Measurements from ENCODE around the gene MGST2. TPM values are rescaled to one million over a fixed set of nuclear protein-coding genes. Genes with fewer than 3 reads are reported as not detected.
A peak's percentile ranks its signal among the peaks of the same experiment; 100 is the strongest.

Gene MGST2
- total and polyA plus RNA-seq, 8 donors, result 7.6 to 271 (median 47.3) TPM

DNA sequence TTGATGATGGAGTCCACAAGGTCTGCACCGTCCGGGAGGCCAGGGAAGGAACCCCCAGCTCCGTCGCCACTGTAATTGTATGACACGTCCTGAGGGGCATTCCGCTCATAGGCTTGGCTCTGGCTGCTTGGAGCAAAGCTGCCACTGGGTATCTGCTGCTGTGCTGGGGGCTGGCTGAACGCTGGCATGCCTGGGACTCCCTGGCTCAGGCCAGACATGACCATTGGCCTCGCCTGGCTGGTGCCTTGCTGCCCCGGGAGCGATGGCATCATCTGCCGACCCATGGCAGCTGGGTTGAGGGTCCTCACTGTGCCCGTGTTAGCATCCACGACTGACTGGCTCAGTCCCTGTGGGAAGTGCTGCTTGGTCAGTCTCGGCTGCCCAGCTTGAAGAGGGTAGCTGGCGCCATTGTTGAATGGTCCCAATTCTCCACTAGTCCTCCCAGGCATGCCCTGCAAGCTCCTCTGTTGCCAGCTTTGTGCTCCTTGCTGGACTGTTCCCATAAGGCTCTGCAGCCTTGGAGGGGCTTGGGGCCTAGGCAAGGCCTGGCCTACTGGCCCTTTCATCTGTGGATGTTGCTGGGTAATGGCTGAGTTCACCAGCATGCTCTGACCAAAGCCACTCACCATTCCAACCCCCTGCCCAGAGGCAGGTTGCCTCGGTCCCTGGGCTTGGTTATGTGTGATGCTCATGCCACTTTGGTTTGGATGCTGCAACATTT lies 53.9 kb downstream of the MGST2 start:
- H3K4me3 ChIP-seq, result no peak overlapping the region
- TF ChIP-seq, protein P1, sequence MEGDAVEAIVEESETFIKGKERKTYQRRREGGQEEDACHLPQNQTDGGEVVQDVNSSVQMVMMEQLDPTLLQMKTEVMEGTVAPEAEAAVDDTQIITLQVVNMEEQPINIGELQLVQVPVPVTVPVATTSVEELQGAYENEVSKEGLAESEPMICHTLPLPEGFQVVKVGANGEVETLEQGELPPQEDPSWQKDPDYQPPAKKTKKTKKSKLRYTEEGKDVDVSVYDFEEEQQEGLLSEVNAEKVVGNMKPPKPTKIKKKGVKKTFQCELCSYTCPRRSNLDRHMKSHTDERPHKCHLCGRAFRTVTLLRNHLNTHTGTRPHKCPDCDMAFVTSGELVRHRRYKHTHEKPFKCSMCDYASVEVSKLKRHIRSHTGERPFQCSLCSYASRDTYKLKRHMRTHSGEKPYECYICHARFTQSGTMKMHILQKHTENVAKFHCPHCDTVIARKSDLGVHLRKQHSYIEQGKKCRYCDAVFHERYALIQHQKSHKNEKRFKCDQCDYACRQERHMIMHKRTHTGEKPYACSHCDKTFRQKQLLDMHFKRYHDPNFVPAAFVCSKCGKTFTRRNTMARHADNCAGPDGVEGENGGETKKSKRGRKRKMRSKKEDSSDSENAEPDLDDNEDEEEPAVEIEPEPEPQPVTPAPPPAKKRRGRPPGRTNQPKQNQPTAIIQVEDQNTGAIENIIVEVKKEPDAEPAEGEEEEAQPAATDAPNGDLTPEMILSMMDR (IDR thresholded peaks at IDR 0.05), result no peak
- no peak for TF ChIP-seq POLR2AphosphoS5 (IDR thresholded peaks at IDR 0.05)
- no peak for TF ChIP-seq POLR2A (IDR thresholded peaks at IDR 0.05)
- no peak for TF ChIP-seq EP300 (IDR thresholded peaks at IDR 0.05)
- no peaks in the 10 kb centered on the region for H3K9me3 ChIP-seq
- no peaks in the 10 kb centered on the region for H3K27me3 ChIP-seq
- intact Hi-C loops (cut with DNase I; ENCODE audit: low total_unique reads), result no loop called here
- peaks cover 0 to 45% (median 37%) of the 10 kb centered on the region in 4 donors for H3K36me3 ChIP-seq
- H3K4me1 ChIP-seq, result peaks cover 0 to 11% (median 4%) of the 10 kb centered on the region in 4 donors
- DNase-seq, result no peak
- H3K27ac ChIP-seq, result no peak overlapping the region
- 96 to 98% (median 97%) methylated on average over 4 to 16 of the region's 16 CpGs for WGBS, 5 donors

DNA sequence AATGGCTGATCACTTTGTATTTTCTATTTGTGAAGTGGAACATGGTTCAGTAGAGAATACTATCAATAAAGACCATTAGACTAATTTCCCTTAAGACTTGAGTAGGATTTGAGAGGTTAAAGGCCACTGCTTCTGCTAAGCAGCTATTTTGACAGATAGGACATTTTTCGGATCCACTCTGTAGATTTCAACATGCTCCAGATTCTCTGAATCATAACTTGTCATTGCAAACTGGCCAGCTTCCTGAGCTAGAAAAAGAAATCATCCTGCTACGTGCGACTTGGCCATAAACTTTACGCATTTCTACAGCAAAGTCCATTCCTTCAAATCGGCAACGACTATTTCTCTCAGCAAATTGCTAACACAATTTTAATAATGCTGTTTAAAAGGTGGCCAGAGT lies 55.2 kb downstream of the MGST2 start:
- Histone ChIP-seq H3K27me3 (no peaks in the 10 kb centered on the region), H3K4me1 (peaks cover 0 to 5% (median 2%) of the 10 kb centered on the region in 4 donors), H3K9me3 (no peaks in the 10 kb centered on the region), H3K36me3 (peaks cover 0 to 57% (median 46%) of the 10 kb centered on the region in 4 donors), H3K4me3 (no peak overlapping the region), H3K27ac (no peak overlapping the region)
- intact Hi-C loops (cut with DNase I; ENCODE audit: low total_unique reads), result no loop called here
- DNase-seq, result no peak
- no peak for TF ChIP-seq POLR2A (IDR thresholded peaks at IDR 0.05)
- 75 to 91% (median 84%) methylated on average over 6 of the region's 6 CpGs for WGBS, 5 donors

DNA sequence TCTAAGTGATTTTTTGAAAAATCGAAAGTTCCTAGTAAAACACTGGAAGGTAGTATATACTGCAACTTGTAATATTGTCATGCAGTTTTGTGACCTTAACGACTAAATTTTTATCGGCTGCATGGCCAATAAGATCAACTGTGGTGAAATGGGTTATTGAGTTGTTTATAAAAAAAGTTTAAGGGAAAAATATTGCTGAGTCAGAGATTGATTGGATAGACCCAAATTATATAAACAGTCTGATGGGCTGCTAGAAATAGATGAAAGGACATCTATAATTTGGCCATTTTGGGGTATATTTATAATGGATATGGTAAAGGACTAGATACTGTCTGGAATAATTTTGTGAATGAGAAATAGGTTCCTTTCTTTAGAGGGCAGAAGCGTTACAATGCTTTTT lies 56.2 kb downstream of the MGST2 start:
- intact Hi-C loops (cut with DNase I; ENCODE audit: low total_unique reads), result no loop called here

DNA sequence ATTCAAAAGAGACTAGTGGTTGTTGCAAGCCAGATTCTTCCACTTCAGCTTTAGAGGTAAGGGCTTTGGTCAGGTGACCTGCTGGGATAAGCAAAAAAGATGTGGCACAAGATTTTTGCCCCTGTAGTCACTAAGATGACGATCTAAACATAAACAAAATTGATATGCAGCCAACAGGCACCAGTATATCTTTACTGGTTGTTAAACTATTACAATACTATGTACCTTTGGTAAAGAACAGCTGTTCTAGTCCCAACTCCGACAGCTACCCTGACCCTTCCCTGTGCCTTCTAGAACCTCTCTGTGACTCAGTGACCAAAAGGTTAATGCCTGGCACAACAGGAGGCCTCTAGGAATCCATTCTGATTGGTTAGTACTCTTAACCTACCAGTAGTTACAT lies 59.6 kb downstream of the MGST2 start:
- Histone ChIP-seq H3K9me3 (no peaks in the 10 kb centered on the region), H3K27ac (no peak overlapping the region), H3K27me3 (no peaks in the 10 kb centered on the region), H3K36me3 (peaks cover 0 to 30% (median 26%) of the 10 kb centered on the region in 4 donors), H3K4me1 (peaks cover 0 to 17% (median 5%) of the 10 kb centered on the region in 4 donors), H3K4me3 (no peak overlapping the region)
- intact Hi-C loops (cut with DNase I; ENCODE audit: low total_unique reads), result no loop called here
- 79 to 96% (median 83%) methylated on average over 2 of the region's 2 CpGs for WGBS, 5 donors
- no peak for DNase-seq
- no peak for TF ChIP-seq POLR2A (IDR thresholded peaks at IDR 0.05)
- TF ChIP-seq, protein P1 (IDR thresholded peaks at IDR 0.05), result no peak
- no peak for TF ChIP-seq POLR2AphosphoS5 (IDR thresholded peaks at IDR 0.05)
- TF ChIP-seq EP300 (IDR thresholded peaks at IDR 0.05), result no peak

More for the DNA sequence above, 56.2 kb downstream of the MGST2 start:
- Histone ChIP-seq H3K9me3 (no peaks in the 10 kb centered on the region), H3K27me3 (no peaks in the 10 kb centered on the region), H3K4me3 (no peak overlapping the region), H3K36me3 (peaks cover 0 to 61% (median 52%) of the 10 kb centered on the region in 4 donors), H3K4me1 (peaks cover 0 to under 1% (median 0%) of the 10 kb centered on the region in 4 donors), H3K27ac (no peak overlapping the region)
- TF ChIP-seq POLR2A (IDR thresholded peaks at IDR 0.05), result no peak
- 69 to 80% (median 72%) methylated on average over 4 of the region's 4 CpGs for WGBS, 5 donors
- no peak for DNase-seq

DNA sequence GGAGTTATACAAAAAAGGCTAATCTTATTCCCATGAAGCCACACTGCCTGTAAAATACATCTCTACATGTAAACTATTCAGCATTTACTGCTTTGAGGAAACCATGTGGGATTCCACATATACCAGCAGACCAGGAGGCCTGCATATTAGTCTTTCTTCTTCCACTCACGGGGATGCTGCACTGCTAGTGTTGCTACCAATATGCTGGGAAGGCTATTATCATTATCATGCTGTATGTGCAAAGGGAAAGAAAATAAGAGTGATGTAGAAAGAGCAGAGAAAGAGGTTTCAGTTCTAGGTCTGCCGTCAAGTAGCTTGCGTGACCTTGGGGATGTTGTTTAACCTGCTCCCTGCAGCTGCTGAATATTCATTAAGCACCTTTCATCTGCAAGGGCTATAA lies 61.0 kb downstream of the MGST2 start:
- Histone ChIP-seq H3K36me3 (peaks cover 0 to 30% (median 26%) of the 10 kb centered on the region in 4 donors), H3K9me3 (no peaks in the 10 kb centered on the region), H3K4me3 (no peak overlapping the region), H3K27me3 (no peaks in the 10 kb centered on the region), H3K27ac (no peak overlapping the region), H3K4me1 (peaks cover 0 to 17% (median 5%) of the 10 kb centered on the region in 4 donors)
- TF ChIP-seq, protein P1 (IDR thresholded peaks at IDR 0.05), result no peak
- TF ChIP-seq POLR2A (IDR thresholded peaks at IDR 0.05) (no peak), EP300 (IDR thresholded peaks at IDR 0.05) (no peak), POLR2AphosphoS5 (IDR thresholded peaks at IDR 0.05) (no peak)
- 77 to 84% (median 80%) methylated on average over 3 of the region's 3 CpGs for WGBS, 5 donors
- intact Hi-C loops (cut with DNase I; ENCODE audit: low total_unique reads), result no loop called here
- DNase-seq, result peak in 1 of 2 donors; percentile 51

All from stomach (tissue), 9 donors.